Uterus (tissue), 4 donors: Measurements from ENCODE around the gene B4GALNT3. TPM values are rescaled to one million over a fixed set of nuclear protein-coding genes. Genes with fewer than 3 reads are reported as not detected.

Source experiments
- DNase-seq, 2 donors: peaks; one replicate each; pipeline ENCODE4 v3.0.0-alpha.2; 2019 to 2020
- H3K27ac ChIP-seq, 2 donors: fragments of 200-600 bp; sonication (generic); 1 replicate in 1 of 2; 2 replicates in 1 of 2; pipeline ENCODE4 v1.5.1; 2016 to 2018
- H3K27me3 ChIP-seq, 2 donors: fragments of 200-600 bp; sonication (generic); one replicate each; pipeline ENCODE4 v1.5.1; 2018 to 2019; ENCODE audit warnings: control low read depth in 1 of 2
- H3K36me3 ChIP-seq, 2 donors: fragments of 200-600 bp; sonication (generic); one replicate each; pipeline ENCODE4 v1.5.1; 2019; ENCODE audit warnings: control low read depth in 1 of 2
- H3K4me1 ChIP-seq, 2 donors: fragments of 200-600 bp; sonication (generic); one replicate each; pipeline ENCODE4 v1.5.1; 2018 to 2019; ENCODE audit warnings: control low read depth in 1 of 2
- H3K4me3 ChIP-seq, 2 donors: fragments of 200-600 bp; sonication (generic); 1 replicate in 1 of 2; 2 replicates in 1 of 2; pipeline ENCODE4 v1.5.1; 2018 to 2019; ENCODE audit warnings: mild to moderate bottlenecking in 1 of 2
- H3K9me3 ChIP-seq, 2 donors: fragments of 200-600 bp; sonication (generic); one replicate each; pipeline ENCODE4 v1.5.1; 2019; ENCODE audit warnings: control low read depth in 1 of 2
- POLR2A ChIP-seq, 2 donors: fragments of 450-650 bp; IDR thresholded peaks; one replicate each; pipeline ENCODE4 v1.6.1; 2016; ENCODE audit warnings: antibody characterized with exemption in 2 of 2, mild to moderate bottlenecking in 1 of 2, moderate library complexity in 1 of 2
- intact Hi-C: fragments of 100-400 bp; cut with DNase I; formaldehyde crosslinking; loops from one replicate; pipeline ENCODE4 v1.15.1; 2023; ENCODE audit warnings: low total_unique reads
- small RNA-seq: library from RNA; depleted of rRNA; stranded (forward); fragments of <200 nt; gene quantifications from one replicate; pipeline ENCODE3, GENCODE V24; 2016
- total RNA-seq, 4 donors: library from RNA; depleted of rRNA in 3 of 4; stranded (reverse); fragments of >200 nt in 3 of 4; gene quantifications; one replicate each; pipeline versions ENCODE4 v1.1.0 to v1.2.4, GENCODE V29; 2014 to 2023
- TF ChIP-seq, protein P1 (sequence below), 4 experiments: fragments of 200-600 bp in 2 of 4; fragments of 450-650 bp in 2 of 4; sonication (generic) in 2 of 4; IDR thresholded peaks; one replicate each; pipeline ENCODE4 v1.5.1; 2016 to 2019; ENCODE audit warnings: antibody characterized with exemption in 4 of 4, mild to moderate bottlenecking in 2 of 4, moderate library complexity in 1 of 4
- donor health status: DM: yes; HTN: yes; CAD: no.

B4GALNT3 gene
- total RNA-seq, 4 donors from 2014 or later, result 2.2 to 29.2 (median 3.1) TPM

DNA sequence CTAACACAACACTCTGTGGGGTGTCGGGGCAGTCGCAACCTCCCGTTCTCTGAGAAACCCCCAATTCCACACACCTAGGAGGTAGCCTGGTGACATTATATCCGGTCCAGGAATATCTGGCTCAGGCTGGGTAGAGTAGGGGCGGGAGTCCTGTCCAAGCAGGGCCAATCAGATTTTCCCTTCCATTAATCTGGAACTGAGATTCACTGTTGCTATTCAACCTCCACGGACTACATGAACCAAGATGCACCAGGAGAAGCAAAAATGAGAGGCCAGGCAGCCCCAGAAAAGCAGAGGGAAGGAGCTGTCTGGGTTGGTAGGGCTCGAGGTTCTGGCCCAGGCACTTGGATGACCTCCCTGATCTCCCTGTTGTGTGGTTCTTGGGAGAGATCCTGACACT, 152.6 kb downstream of the B4GALNT3 start:
- intact Hi-C loops, result no loop called here
- Histone ChIP-seq H3K4me1 (no peaks in the 10 kb centered on the region), H3K9me3 (no peaks in the 10 kb centered on the region), H3K36me3 (no peaks in the 10 kb centered on the region), H3K4me3 (no peak overlapping the region), H3K27me3 (no peaks in the 10 kb centered on the region), H3K27ac (no peak overlapping the region)
- DNase-seq, result no peak
- TF ChIP-seq, protein P1, sequence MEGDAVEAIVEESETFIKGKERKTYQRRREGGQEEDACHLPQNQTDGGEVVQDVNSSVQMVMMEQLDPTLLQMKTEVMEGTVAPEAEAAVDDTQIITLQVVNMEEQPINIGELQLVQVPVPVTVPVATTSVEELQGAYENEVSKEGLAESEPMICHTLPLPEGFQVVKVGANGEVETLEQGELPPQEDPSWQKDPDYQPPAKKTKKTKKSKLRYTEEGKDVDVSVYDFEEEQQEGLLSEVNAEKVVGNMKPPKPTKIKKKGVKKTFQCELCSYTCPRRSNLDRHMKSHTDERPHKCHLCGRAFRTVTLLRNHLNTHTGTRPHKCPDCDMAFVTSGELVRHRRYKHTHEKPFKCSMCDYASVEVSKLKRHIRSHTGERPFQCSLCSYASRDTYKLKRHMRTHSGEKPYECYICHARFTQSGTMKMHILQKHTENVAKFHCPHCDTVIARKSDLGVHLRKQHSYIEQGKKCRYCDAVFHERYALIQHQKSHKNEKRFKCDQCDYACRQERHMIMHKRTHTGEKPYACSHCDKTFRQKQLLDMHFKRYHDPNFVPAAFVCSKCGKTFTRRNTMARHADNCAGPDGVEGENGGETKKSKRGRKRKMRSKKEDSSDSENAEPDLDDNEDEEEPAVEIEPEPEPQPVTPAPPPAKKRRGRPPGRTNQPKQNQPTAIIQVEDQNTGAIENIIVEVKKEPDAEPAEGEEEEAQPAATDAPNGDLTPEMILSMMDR (IDR thresholded peaks at IDR 0.05), result no peak
- TF ChIP-seq POLR2A (IDR thresholded peaks at IDR 0.05), result no peak

DNA sequence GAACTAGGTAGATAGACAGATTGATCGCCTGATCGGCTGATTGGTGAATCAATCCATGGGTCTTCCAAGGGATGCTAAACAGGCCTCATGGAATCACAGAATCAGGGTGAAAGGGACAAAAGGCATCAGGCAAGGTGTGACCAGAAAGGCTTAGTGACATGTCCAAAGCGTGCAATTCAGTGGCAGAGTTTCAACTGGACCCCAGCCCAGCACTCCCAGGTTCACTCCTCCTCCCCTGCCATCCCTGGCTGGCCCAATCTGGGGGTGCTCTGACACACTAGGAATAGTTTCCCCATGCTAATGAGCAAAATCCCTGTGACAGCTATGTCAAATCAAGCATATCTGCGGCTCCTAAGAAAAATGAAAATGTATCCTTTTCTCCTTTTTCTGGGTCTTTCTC, 153.1 kb downstream of the B4GALNT3 start:
- no peak for DNase-seq
- H3K4me3 ChIP-seq, result no peak overlapping the region
- no peaks in the 10 kb centered on the region for H3K36me3 ChIP-seq
- no peak overlapping the region for H3K27ac ChIP-seq
- intact Hi-C loops, result no loop called here
- TF ChIP-seq POLR2A (IDR thresholded peaks at IDR 0.05), result no peak
- TF ChIP-seq, protein P1 (IDR thresholded peaks at IDR 0.05), result no peak
- no peaks in the 10 kb centered on the region for H3K27me3 ChIP-seq
- H3K4me1 ChIP-seq, result no peaks in the 10 kb centered on the region
- no peaks in the 10 kb centered on the region for H3K9me3 ChIP-seq

Small RNA genes lying within 50 kb of the gene (small RNA-seq; reads per million reads assigned to genes)
- not detected for gene RNU7-103P

Other genes starting within 250 kb of the B4GALNT3 start
- gene SLC6A12, start 245.8 kb upstream of the B4GALNT3 start, total RNA-seq, result 1 to 10 TPM in 1 of 4 donors, under 1 TPM in 1, not detected in 2; 0.28 to 2.4 TPM
- 1 to 10 TPM in 1 of 4 donors, under 1 TPM in 1, not detected in 2; 0.46 to 1.2 TPM for gene SLC6A13, start 197.1 kb upstream of the B4GALNT3 start, total RNA-seq
- gene KDM5A, start 70.6 kb upstream of the B4GALNT3 start, total RNA-seq, result 10 to 100 TPM; 12.1 to 97.5 (median 50.5) TPM
- gene CCDC77, start 58.3 kb upstream of the B4GALNT3 start, total RNA-seq, result 10 to 100 TPM in 1 of 4 donors, 1 to 10 TPM in 3; 2.9 to 17.5 (median 5.8) TPM
- gene NINJ2, start 203.5 kb downstream of the B4GALNT3 start, total RNA-seq, result 1 to 10 TPM in 2 of 4 donors, under 1 TPM in 1, not detected in 1; 0.97 to 5.4 (median 2.3) TPM